Measurements from ENCODE around the gene MYO1B. TPM values are rescaled to one million over a fixed set of nuclear protein-coding genes. Genes with fewer than 3 reads are reported as not detected.

The MYO1B gene
- total RNA-seq, 1 donor from 2014 or later, result 18.9 TPM

DNA sequence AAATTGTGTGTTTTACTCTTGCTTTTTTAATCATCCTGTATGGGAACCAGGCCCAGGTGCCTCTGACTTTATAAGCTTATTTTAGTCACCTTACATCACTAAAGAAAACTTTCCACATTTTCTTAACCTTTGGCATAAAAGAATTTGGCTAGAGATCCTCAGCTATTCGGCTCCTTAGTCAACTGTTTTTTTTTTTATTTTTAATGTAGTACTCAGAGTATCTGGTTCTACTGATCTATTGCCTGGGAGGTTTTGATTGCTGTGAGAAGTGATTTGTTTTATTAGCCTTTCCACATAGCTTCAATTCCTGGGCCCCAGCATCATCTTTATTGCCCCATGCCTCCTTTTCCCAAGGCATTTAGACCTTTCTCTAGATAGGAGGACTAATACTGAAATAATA is 121.0 kb downstream of the MYO1B start:
- DNase-seq (ENCODE audit: missing footprints) (no peak), ATAC-seq (no peak)
- intact Hi-C loops (cut with DNase I), result no loop called here

DNA sequence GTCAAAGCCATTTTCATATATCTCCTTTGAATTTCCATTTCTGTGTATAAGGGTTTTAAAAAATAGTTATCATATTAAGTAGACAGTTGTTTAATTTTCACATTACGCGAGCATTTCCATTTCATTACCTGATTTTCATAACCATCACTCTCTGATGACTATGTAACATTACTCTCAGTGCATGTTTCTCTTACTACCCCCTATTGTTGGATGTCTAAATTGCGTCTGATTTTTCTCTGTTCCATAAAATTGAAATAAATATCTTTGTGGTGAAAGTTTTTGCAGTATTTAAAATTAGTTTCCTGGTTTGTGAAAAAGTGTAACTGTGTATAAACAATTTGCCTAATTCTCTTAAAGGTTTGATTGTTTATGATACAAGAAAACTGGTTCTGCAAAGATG is 123.8 kb downstream of the MYO1B start:
- no peak for DNase-seq (ENCODE audit: missing footprints)
- intact Hi-C loops (cut with DNase I), result no loop called here
- no peak for ATAC-seq

GRCh38 chr2:191374366-191374765 is 129.2 kb downstream of the MYO1B start:
- intact Hi-C loops (cut with DNase I), result no loop called here
- DNase-seq (ENCODE audit: missing footprints) (no peak), ATAC-seq (no peak)

- ATAC-seq (no peak), DNase-seq (ENCODE audit: missing footprints) (no peak)
- intact Hi-C loops (cut with DNase I), result loop anchor here (5.0 kb wide), 1 partner anchor 128 kb away; the partner anchor contains the start of gene MYO1B
Observed at GRCh38 chr2:191374939-191375338, 129.7 kb downstream of the MYO1B start.

- DNase-seq (ENCODE audit: missing footprints) (peak; percentile 71), ATAC-seq (peak; percentile 94)
- intact Hi-C loops (cut with DNase I), result loop anchor here (5.0 kb wide), 1 partner anchor 130 kb away; the partner anchor contains the start of gene MYO1B
Observed at GRCh38 chr2:191376981-191377629, 131.9 kb downstream of the MYO1B start.

GRCh38 chr2:191379375-191379774 is 134.2 kb downstream of the MYO1B start:
- DNase-seq (ENCODE audit: missing footprints) (no peak), ATAC-seq (no peak)
- intact Hi-C loops (cut with DNase I), result loop anchor here (5.0 kb wide), 1 partner anchor 132 kb away; the partner anchor contains the start of gene MYO1B

GRCh38 chr2:191382801-191383200 is 137.6 kb downstream of the MYO1B start:
- DNase-seq (ENCODE audit: missing footprints), result no peak
- intact Hi-C loops (cut with DNase I), result no loop called here
- no peak for ATAC-seq

GRCh38 chr2:191383486-191383885 is 138.3 kb downstream of the MYO1B start:
- no peak for DNase-seq (ENCODE audit: missing footprints)
- ATAC-seq, result no peak
- intact Hi-C loops (cut with DNase I), result no loop called here

GRCh38 chr2:191384829-191385228 is 139.6 kb downstream of the MYO1B start:
- ATAC-seq (peak; percentile 52), DNase-seq (ENCODE audit: missing footprints) (no peak)
- intact Hi-C loops (cut with DNase I), result no loop called here

DNA sequence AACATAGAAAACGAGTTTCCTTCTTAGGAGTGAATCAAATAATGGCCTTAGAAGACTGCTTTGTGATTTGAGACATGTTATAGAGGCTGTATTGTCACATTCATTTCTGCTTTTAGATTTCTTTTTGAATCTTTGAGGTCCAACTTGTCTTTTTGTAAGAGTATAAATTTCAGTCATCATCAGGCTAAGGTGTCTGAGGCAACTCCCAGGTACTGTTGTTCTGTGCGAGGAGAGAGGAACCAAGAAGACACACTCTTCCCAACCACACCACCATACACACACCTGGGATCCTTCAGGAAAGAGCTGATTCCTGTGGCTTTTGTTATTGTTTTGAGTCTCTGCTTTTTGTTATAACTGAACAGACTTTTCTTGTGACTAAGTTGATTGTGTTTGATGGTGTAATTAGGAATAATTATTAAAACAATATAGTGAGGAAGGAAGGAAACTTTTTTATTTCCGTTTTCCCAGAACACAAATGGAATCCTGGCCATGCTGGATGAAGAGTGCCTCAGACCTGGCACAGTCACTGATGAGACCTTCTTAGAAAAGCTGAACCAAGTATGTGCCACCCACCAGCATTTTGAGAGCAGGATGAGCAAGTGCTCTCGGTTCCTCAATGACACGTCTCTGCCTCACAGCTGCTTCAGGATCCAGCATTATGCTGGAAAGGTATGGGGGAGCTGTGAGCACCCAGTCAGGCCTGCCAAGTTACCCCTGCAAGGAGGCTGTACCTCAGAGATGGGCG is 140.4 kb downstream of the MYO1B start:
- DNase-seq (ENCODE audit: missing footprints), result no peak
- intact Hi-C loops (cut with DNase I), result no loop called here
- no peak for ATAC-seq

GRCh38 chr2:191386938-191387536 is 141.8 kb downstream of the MYO1B start:
- ATAC-seq, result no peak
- no peak for DNase-seq (ENCODE audit: missing footprints)
- intact Hi-C loops (cut with DNase I), result no loop called here

GRCh38 chr2:191389288-191389687 is 144.1 kb downstream of the MYO1B start:
- ATAC-seq (no peak), DNase-seq (ENCODE audit: missing footprints) (no peak)
- intact Hi-C loops (cut with DNase I), result no loop called here

DNA sequence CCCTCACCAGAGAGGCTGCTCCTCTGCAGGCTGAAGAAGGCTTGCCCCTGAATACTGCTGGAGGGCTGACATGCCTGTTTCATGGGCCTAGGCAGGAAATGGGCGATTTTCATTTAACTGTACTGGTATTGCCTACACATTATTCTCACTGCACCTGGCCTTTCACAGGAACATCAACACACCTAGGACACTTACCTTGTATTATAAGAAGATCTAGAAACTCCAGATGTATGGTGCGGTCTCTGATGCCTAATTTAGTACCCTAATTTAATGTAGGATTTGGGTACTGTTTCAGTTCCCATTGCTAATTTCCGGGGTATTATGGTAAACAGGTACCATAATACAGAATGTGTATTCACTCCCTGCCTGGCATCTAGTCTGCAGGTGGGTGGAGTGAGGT is 146.0 kb downstream of the MYO1B start:
- intact Hi-C loops (cut with DNase I), result no loop called here
- ATAC-seq (no peak), DNase-seq (ENCODE audit: missing footprints) (no peak)

GRCh38 chr2:191394043-191394442 is 148.8 kb downstream of the MYO1B start:
- DNase-seq (ENCODE audit: missing footprints), result no peak
- intact Hi-C loops (cut with DNase I), result no loop called here
- no peak for ATAC-seq

DNA sequence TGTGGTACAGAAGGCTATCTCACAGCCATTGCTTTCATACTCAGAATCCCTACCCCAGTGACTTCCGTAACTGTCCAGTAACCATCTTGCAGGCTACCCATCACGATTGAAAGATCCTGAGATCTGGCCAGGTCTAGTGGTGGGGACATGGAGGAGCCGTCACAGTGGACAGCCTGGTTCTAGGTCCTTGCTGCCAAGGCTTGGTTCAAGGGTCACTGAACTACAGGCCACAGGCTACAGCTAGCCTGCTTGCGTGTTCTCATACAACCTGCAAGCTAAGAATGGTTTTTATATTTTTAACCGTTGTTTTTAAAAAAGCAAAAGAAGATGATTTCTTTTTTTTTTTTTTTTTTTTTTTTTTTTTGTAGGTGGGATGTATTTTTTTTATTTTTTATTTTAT is 151.6 kb downstream of the MYO1B start:
- no peak for DNase-seq (ENCODE audit: missing footprints)
- intact Hi-C loops (cut with DNase I), result no loop called here
- no peak for ATAC-seq

DNA sequence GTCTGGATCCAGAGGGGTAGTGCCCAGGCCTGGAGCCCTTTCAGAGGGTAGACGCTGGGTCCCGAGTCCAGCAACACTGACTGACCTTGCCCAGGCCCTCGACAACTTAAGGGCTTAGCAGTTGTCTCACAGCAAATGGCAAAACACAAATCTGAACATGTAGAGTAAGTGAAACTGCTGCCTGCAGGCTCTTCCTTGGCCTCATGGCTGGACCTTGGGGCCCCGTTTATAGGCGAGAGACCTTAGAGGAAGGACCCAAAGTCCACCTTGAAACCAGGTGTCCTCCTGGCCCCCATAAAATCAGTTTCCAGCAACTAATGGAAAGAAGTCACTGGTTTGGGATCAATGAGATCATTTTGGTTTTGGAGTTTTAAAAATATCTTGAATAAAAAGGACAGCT is 154.4 kb downstream of the MYO1B start:
- intact Hi-C loops (cut with DNase I), result no loop called here
- DNase-seq (ENCODE audit: missing footprints) (no peak), ATAC-seq (no peak)

- ATAC-seq, result no peak
- intact Hi-C loops (cut with DNase I), result no loop called here
Observed at GRCh38 chr2:191401287-191401686, 156.1 kb downstream of the MYO1B start.

DNA sequence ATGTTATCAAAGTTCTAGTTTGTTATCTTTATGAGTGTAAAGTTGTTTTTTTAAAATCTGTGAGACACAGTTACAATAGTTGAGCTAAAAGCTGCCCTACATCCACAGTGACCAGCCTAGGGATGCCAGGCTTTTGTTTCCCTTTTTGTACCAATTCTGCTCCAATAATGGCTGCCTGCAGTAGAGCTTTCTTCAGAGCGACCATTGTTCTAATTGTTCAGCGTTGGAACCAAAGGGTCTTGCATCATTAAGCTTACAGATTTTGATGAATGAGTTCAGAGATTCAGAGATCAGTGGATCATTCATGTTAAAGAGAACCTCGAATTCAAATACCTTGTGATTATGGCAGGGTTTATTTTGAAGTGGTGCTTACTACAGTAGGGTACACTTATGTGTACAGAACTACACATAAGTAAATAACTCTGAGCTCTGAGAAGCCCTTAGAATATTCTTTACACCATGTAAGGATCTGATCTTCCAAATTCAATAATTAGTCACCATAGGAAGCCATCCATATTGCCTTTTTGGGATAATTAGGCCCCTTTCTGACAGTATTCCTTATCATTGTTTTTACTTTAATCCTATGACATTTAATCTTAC is 157.9 kb downstream of the MYO1B start:
- ATAC-seq, result no peak
- no peak for DNase-seq (ENCODE audit: missing footprints)

More at GRCh38 chr2:191401287-191401686, 156.1 kb downstream of the MYO1B start:
- DNase-seq (ENCODE audit: missing footprints), result no peak

DNA sequence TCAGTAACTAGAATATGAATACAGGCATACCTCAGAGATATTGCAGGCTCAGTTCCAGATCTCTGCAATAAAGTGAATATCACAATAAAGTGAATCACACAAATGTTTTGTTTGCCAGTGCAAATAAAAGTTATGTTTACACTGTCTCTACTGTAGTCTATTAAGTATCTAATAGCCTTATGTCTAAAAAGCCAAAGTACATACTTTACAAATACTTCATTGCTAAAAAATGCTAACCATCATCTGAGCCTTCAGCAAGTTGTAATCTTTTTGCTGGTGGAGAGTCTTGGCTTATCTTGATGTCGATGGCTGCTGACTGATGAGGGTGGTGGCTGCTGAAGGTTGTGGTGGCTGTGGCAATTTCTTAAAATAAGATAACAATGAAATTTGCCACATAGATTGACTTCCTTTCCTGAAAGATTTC is 159.4 kb downstream of the MYO1B start:
- ATAC-seq, result no peak
- intact Hi-C loops (cut with DNase I), result no loop called here
- DNase-seq (ENCODE audit: missing footprints), result no peak

More for the DNA sequence above, 157.9 kb downstream of the MYO1B start:
- intact Hi-C loops (cut with DNase I), result loop anchor here (1.0 kb wide), 1 partner anchor 22 kb away; no protein-coding TSS in a partner anchor

Data from Right ventricle myocardium inferior (tissue), 1 donor.